H1 (cell line): ENCODE data around the gene FRMD3. TPM values are rescaled to one million over a fixed set of nuclear protein-coding genes. Genes with fewer than 3 reads are reported as not detected.
A peak's percentile ranks its signal among the peaks of the same experiment; 100 is the strongest.

Experiments used
- CTCF ChIA-PET: fragments of 300-600 bp; sonication (Branson Sonifier 250); formaldehyde crosslinking; loops from one replicate; lab custom pipeline; 2021; ENCODE audit not compliant: partially characterized antibody; lab: Charles Lee
- POLR2A ChIA-PET: fragments of 300-600 bp; sonication (Branson Sonifier 250); formaldehyde crosslinking; loops from one replicate; lab custom pipeline; 2021; ENCODE audit warnings: inconsistent platforms; ENCODE audit not compliant: partially characterized antibody; lab: Charles Lee
- DNase-seq, 2 experiments: peaks; one replicate each; pipeline versions ENCODE4 v3.0.0 to v3.0.0-alpha.2; 2010 to 2022; ENCODE audit warnings: low spot score in 2 of 2, low read depth in 1 of 2, mixed read lengths in 1 of 2
- FAIRE-seq: peaks from 2 replicates; lab custom pipeline; 2011; peaks lifted over from hg19 to GRCh38; lab: Jason Lieb, UNC
- H2AFZ ChIP-seq: 2 replicates; pipeline ENCODE4 v1.8.1; 2012; ENCODE audit warnings: low read length, inconsistent platforms
- H2AK5ac ChIP-seq: 2 replicates; pipeline ENCODE4 v1.6.1; 2013; ENCODE audit warnings: low read depth, low read length
- H2BK120ac ChIP-seq: replicated peaks from 2 replicates; pipeline ENCODE3; 2013; ENCODE audit warnings: low read depth, low read length, inconsistent platforms
- H2BK12ac ChIP-seq: 2 replicates; pipeline ENCODE4 v1.6.1; 2013; ENCODE audit warnings: low read depth, low read length
- H2BK15ac ChIP-seq: 2 replicates; pipeline ENCODE4 v1.6.1; 2013; ENCODE audit warnings: low read length
- H2BK20ac ChIP-seq: 2 replicates; pipeline ENCODE4 v1.6.1; 2013; ENCODE audit warnings: low read length
- H2BK5ac ChIP-seq: 2 replicates; pipeline ENCODE4 v1.6.1; 2013; ENCODE audit warnings: low read depth, low read length
- H3K14ac ChIP-seq: 2 replicates; pipeline ENCODE4 v1.6.1; 2013; ENCODE audit warnings: inconsistent platforms; ENCODE audit not compliant: insufficient read length
- H3K18ac ChIP-seq: 2 replicates; pipeline ENCODE4 v1.6.1; 2013; ENCODE audit warnings: low read length; ENCODE audit errors: extremely low read depth
- H3K23ac ChIP-seq: 2 replicates; pipeline ENCODE4 v1.6.1; 2013; ENCODE audit warnings: inconsistent platforms; ENCODE audit not compliant: insufficient read length
- H3K23me2 ChIP-seq: 2 replicates; pipeline ENCODE4 v1.6.1; 2013; ENCODE audit warnings: low read depth, low read length
- H3K27ac ChIP-seq: 2 replicates; pipeline ENCODE4 v1.6.1; 2011; ENCODE audit warnings: low read depth, low read length, inconsistent platforms
- H3K27me3 ChIP-seq, 4 experiments: replicated peaks in 1 of 4; 1 replicate in 1 of 4; 2 replicates in 3 of 4; pipeline versions ENCODE4 v1.6.1 to v1.8.1; 2011 to 2013; ENCODE audit warnings: low read length in 3 of 4, mild to moderate bottlenecking in 3 of 4, inconsistent platforms in 2 of 4, mixed read lengths in 2 of 4, moderate library complexity in 1 of 4; ENCODE audit not compliant: control insufficient read depth in 3 of 4, insufficient read depth in 3 of 4; ENCODE audit errors: extremely low read depth in 1 of 4
- H3K36me3 ChIP-seq, 4 experiments: 2 replicates each; pipeline versions ENCODE4 v1.6.1 to v1.8.1; 2011 to 2013; ENCODE audit warnings: mild to moderate bottlenecking in 4 of 4, low read length in 3 of 4, moderate library complexity in 2 of 4, control low read depth in 1 of 4, inconsistent platforms in 1 of 4; ENCODE audit not compliant: insufficient read depth in 4 of 4, control insufficient read depth in 2 of 4
- H3K4ac ChIP-seq: replicated peaks from 2 replicates; pipeline ENCODE3; 2013; ENCODE audit warnings: low read length, low read depth, mixed read lengths, inconsistent platforms; ENCODE audit not compliant: insufficient read length
- H3K4me1 ChIP-seq, 4 experiments: replicated peaks in 1 of 4; 1 replicate in 1 of 4; 2 replicates in 3 of 4; pipeline versions ENCODE4 v1.6.1 to v1.8.1; 2011 to 2013; ENCODE audit warnings: low read length in 3 of 4, inconsistent platforms in 2 of 4, mixed read lengths in 1 of 4; ENCODE audit not compliant: insufficient read depth in 4 of 4, control insufficient read depth in 3 of 4
- H3K4me2 ChIP-seq, 2 experiments: 2 replicates each; pipeline versions ENCODE4 v1.6.1 to v1.8.1; 2011 to 2013; ENCODE audit warnings: low read depth in 2 of 2, low read length in 2 of 2, control low read depth in 1 of 2, inconsistent platforms in 1 of 2, mild to moderate bottlenecking in 1 of 2; ENCODE audit not compliant: insufficient read depth in 1 of 2
- H3K4me3 ChIP-seq, 4 experiments: fragments of 200-600, 300-600 bp in 1 of 4; sonication (generic), shearing (Covaris generic), sonication (Bioruptor Twin) in 1 of 4; 2 replicates each; pipeline versions ENCODE4 v1.5.1 to v1.8.1; 2011 to 2016; ENCODE audit warnings: low read length in 4 of 4, low read depth in 3 of 4, control low read depth in 2 of 4, inconsistent platforms in 2 of 4, mild to moderate bottlenecking in 2 of 4, mixed read lengths in 1 of 4, moderate library complexity in 1 of 4; ENCODE audit not compliant: insufficient read depth in 2 of 4; ENCODE audit errors: extremely low read depth in 1 of 4
- H3K56ac ChIP-seq: replicated peaks from 2 replicates; pipeline ENCODE3; 2013; ENCODE audit warnings: low read depth, mild to moderate bottlenecking, mixed read lengths, low read length, inconsistent platforms; ENCODE audit not compliant: insufficient read length
- H3K79me1 ChIP-seq: 2 replicates; pipeline ENCODE4 v1.6.1; 2013; ENCODE audit warnings: low read depth, low read length, control low read depth
- H3K79me2 ChIP-seq, 2 experiments: 2 replicates each; pipeline versions ENCODE4 v1.6.1 to v1.8.1; 2012 to 2013; ENCODE audit warnings: low read length in 2 of 2, mild to moderate bottlenecking in 2 of 2, inconsistent platforms in 1 of 2; ENCODE audit not compliant: insufficient read depth in 2 of 2, control insufficient read depth in 1 of 2
- H3K9ac ChIP-seq, 4 experiments: replicated peaks in 1 of 4; 1 replicate in 1 of 4; 2 replicates in 3 of 4; pipeline versions ENCODE4 v1.6.1 to v1.8.1; 2011 to 2013; ENCODE audit warnings: low read depth in 3 of 4, low read length in 3 of 4, control low read depth in 2 of 4, mild to moderate bottlenecking in 2 of 4, moderate library complexity in 2 of 4, inconsistent platforms in 1 of 4; ENCODE audit errors: extremely low read depth in 1 of 4
- H3K9me3 ChIP-seq, 2 experiments: 2 replicates each; pipeline versions ENCODE4 v1.6.1 to v1.8.1; 2012 to 2013; ENCODE audit warnings: mild to moderate bottlenecking in 2 of 2, moderate library complexity in 2 of 2, control low read depth in 1 of 2, inconsistent platforms in 1 of 2, low read depth in 1 of 2, low read length in 1 of 2, mixed read lengths in 1 of 2; ENCODE audit not compliant: insufficient read depth in 2 of 2
- H4K20me1 ChIP-seq, 2 experiments: replicated peaks in 1 of 2; 2 replicates each; pipeline versions ENCODE3 to v1.8.1; 2011 to 2013; ENCODE audit warnings: inconsistent platforms in 2 of 2, low read length in 2 of 2, mild to moderate bottlenecking in 1 of 2; ENCODE audit not compliant: insufficient read depth in 2 of 2, control insufficient read depth in 1 of 2
- H4K5ac ChIP-seq: 2 replicates; pipeline ENCODE4 v1.6.1; 2013; ENCODE audit warnings: low read length, low read depth, mixed read lengths, inconsistent platforms; ENCODE audit not compliant: insufficient read length
- H4K8ac ChIP-seq: 2 replicates; pipeline ENCODE4 v1.8.0; 2013; ENCODE audit warnings: mild to moderate bottlenecking, moderate library complexity, low read length, inconsistent platforms; ENCODE audit not compliant: insufficient read depth; ENCODE audit errors: extremely low read depth
- H4K91ac ChIP-seq: replicated peaks from 2 replicates; pipeline ENCODE3; 2013; ENCODE audit warnings: low read length, mixed read lengths, inconsistent platforms; ENCODE audit not compliant: insufficient read length
- ASH2L ChIP-seq: fragments of 200-600, 300-600 bp; sonication (generic); IDR thresholded peaks from one replicate; pipeline ENCODE4 v1.7.1; 2017; ENCODE audit warnings: low read length
- ATF3 ChIP-seq: IDR thresholded peaks from 2 replicates; pipeline ENCODE4 v1.6.1; 2011; ENCODE audit warnings: low read depth, mild to moderate bottlenecking, low read length; ENCODE audit not compliant: insufficient read depth
- CBX8 ChIP-seq: fragments of 300-800, 300-1000 bp; sonication (generic); IDR thresholded peaks from 2 replicates; pipeline ENCODE4 v1.7.1; 2016; ENCODE audit warnings: low read depth, low read length, borderline replicate concordance
- CREB1 ChIP-seq: IDR thresholded peaks from 2 replicates; pipeline ENCODE4 v1.6.1; 2012; ENCODE audit warnings: inconsistent platforms
- E2F6 ChIP-seq: IDR thresholded peaks from 2 replicates; pipeline ENCODE4 v1.6.1; 2012; ENCODE audit warnings: inconsistent platforms
- KDM4A ChIP-seq: IDR thresholded peaks from one replicate; pipeline ENCODE4 v1.7.1; 2012; ENCODE audit warnings: low read depth, mild to moderate bottlenecking, moderate library complexity, low read length, inconsistent platforms; ENCODE audit not compliant: severe bottlenecking
- KDM5A ChIP-seq: fragments of 200-600 bp; IDR thresholded peaks from 2 replicates; pipeline ENCODE4 v1.7.1; 2012; ENCODE audit warnings: mild to moderate bottlenecking, low read length, inconsistent platforms, mixed read lengths
- NANOG ChIP-seq: IDR thresholded peaks from 2 replicates; pipeline ENCODE4 v1.6.1; 2011; ENCODE audit warnings: low read length, low read depth, mild to moderate bottlenecking, inconsistent platforms; ENCODE audit not compliant: insufficient read depth, poor library complexity, severe bottlenecking
- POLR2AphosphoS5 ChIP-seq: IDR thresholded peaks from 2 replicates; pipeline ENCODE4 v1.6.1; 2011; ENCODE audit warnings: low read depth, low read length
- SP4 ChIP-seq: IDR thresholded peaks from 2 replicates; pipeline ENCODE4 v1.6.1; 2012; ENCODE audit warnings: low read length, inconsistent platforms
- SRF ChIP-seq: IDR thresholded peaks from 2 replicates; pipeline ENCODE4 v1.6.1; 2011; ENCODE audit warnings: mild to moderate bottlenecking, low read depth, low read length, moderate library complexity
- TBP ChIP-seq: IDR thresholded peaks from 2 replicates; pipeline ENCODE4 v1.6.1; 2011; ENCODE audit warnings: low read depth, low read length, improper control_type of control experiment
- TEAD4 ChIP-seq: IDR thresholded peaks from 2 replicates; pipeline ENCODE4 v1.6.1; 2012; ENCODE audit warnings: low read depth, low read length, inconsistent platforms, mixed read lengths
- ZNF274 ChIP-seq: IDR thresholded peaks from 2 replicates; pipeline ENCODE4 v1.7.0; 2012; ENCODE audit warnings: low read length, borderline replicate concordance; ENCODE audit errors: extremely low read depth
- WGBS, 2 experiments: shearing (Covaris generic) in 1 of 2; methylation state at CpG; one replicate each; pipeline versions ENCODE4 v1.1.6 to v1.1.7; 2013 to 2015; ENCODE audit warnings: low lambda C conversion rate in 2 of 2, mixed read lengths in 2 of 2, inconsistent platforms in 1 of 2, low coverage in 1 of 2, missing lambda C conversion rate in 1 of 2; ENCODE audit not compliant: insufficient replicate concordance in 2 of 2, insufficient coverage in 1 of 2, insufficient read length in 1 of 2; ENCODE audit errors: extremely low coverage in 1 of 2, missing lambda C conversion rate in 1 of 2; 5-methylcytosine and 5-hydroxymethylcytosine counted together
- polyA plus RNA-seq, 7 experiments: library from polyadenylated mRNA; depleted of rRNA in 3 of 7; stranded (reverse) in 5 of 7; unstranded in 2 of 7; fragments of >200 nt in 5 of 7; fragments of 200-250 nt in 2 of 7; gene quantifications; 1 replicate in 5 of 7; 2 replicates in 1 of 7; 4 replicates in 1 of 7; pipeline versions ENCODE4 v1.2.1 to v1.2.3, GENCODE V29; 2011 to 2013; ENCODE audit warnings: missing spikeins in 2 of 7, mixed read lengths in 2 of 7
- total RNA-seq: library from RNA; stranded (reverse); fragmentation: NEBNext Ultra II Directional; extraction: Animal tissue kit (Norgen Biotek cat#: 25700); gene quantifications from 2 replicates; pipeline ENCODE4 v1.2.1, GENCODE V29; 2021

The FRMD3 gene
- total and polyA plus RNA-seq, 2 of the 8 experiments (the other 6 are each of a cell fraction or from before 2014, with no cell fraction given), result 0.15 to 1.4 TPM

DNA sequence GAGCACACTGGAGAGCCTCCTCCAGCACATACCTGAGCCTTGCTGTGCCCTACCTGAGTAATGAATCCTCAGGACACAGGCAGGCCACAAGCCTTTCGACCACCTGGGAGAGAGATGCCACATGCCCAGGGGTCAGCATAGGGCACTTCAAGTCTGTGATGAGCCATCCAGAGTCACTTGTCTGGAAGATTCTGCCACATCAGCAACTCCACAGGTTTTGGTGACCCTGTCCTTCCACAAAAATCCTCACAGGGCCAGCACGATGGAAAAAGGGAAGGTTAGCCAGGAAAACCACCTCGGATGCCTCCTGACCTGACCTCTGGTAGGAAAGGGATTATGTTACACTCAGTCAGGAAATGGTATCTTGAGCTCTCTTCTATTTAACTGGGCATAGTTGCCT lies 46.8 kb downstream of the FRMD3 start:
- CTCF ChIA-PET, result interaction anchor here (0.6 kb wide), 1 partner anchor 815 kb away, joined by 3 read pairs; no protein-coding TSS in a partner anchor
- H3K9ac ChIP-seq, result no peak overlapping the region
- FAIRE-seq (no peak), DNase-seq (no peak)
- no peaks in the 10 kb centered on the region for H3K27me3 ChIP-seq
- 0 out of 2 replicates have a peak overlapping the region, but pooled peaks have one; percentile 35 for H4K8ac ChIP-seq
- H3K4me3 ChIP-seq, result no peak overlapping the region
- no peak overlapping the region for H2BK15ac ChIP-seq
- H3K4me2 ChIP-seq, result no peak overlapping the region
- no peak overlapping the region for H3K4ac ChIP-seq
- H2AK5ac ChIP-seq, result no peak overlapping the region
- no peak overlapping the region for H2BK5ac ChIP-seq
- 85% methylated on average over 3 of the region's 3 CpGs; no CpG with 5 or more reads in 1 of the 2 experiments for WGBS, 2 experiments
- no peaks in the 10 kb centered on the region for H3K9me3 ChIP-seq
- H3K18ac ChIP-seq, result no peak overlapping the region
- no peaks in the 10 kb centered on the region for H3K36me3 ChIP-seq
- H3K27ac ChIP-seq, result no peak overlapping the region
- no peak overlapping the region for H4K5ac ChIP-seq
- no peak overlapping the region for H3K56ac ChIP-seq
- H4K20me1 ChIP-seq, result no peaks in the 10 kb centered on the region
- no peak overlapping the region for H3K14ac ChIP-seq
- H3K23me2 ChIP-seq, result no peaks in the 10 kb centered on the region; the same call in 1 of the 2 replicates
- H3K23ac ChIP-seq, result no peak overlapping the region
- H2BK20ac ChIP-seq, result no peak overlapping the region
- no peaks in the 10 kb centered on the region for H3K79me1 ChIP-seq
- H2AFZ ChIP-seq, result no peak overlapping the region
- H2BK12ac ChIP-seq, result no peak overlapping the region
- no peaks in the 10 kb centered on the region for H3K79me2 ChIP-seq
- no peaks in the 10 kb centered on the region for H3K4me1 ChIP-seq
- POLR2A ChIA-PET, result no interaction called here
- H2BK120ac ChIP-seq, result no peak overlapping the region
- H4K91ac ChIP-seq, result no peak overlapping the region
- TF ChIP-seq CREB1, result no peak
- TF ChIP-seq KDM4A, result no peak
- no peak for TF ChIP-seq SRF
- TF ChIP-seq KDM5A, result no peak
- no peak for TF ChIP-seq ATF3
- no peak for TF ChIP-seq ZNF274
- TF ChIP-seq NANOG, result no peak
- no peak for TF ChIP-seq E2F6
- TF ChIP-seq TEAD4, result no peak
- no peak for TF ChIP-seq POLR2AphosphoS5
- TF ChIP-seq ASH2L, result no peak
- no peak for TF ChIP-seq TBP
- no peak for TF ChIP-seq CBX8
- no peak for TF ChIP-seq SP4
